H1 (cell line): ENCODE data around the gene PLCB4. TPM values are rescaled to one million over a fixed set of nuclear protein-coding genes. Genes with fewer than 3 reads are reported as not detected.

ENCODE experiments used
- CTCF ChIA-PET: fragments of 300-600 bp; sonication (Branson Sonifier 250); formaldehyde crosslinking; loops from one replicate; lab custom pipeline; 2021; ENCODE audit not compliant: partially characterized antibody; lab: Charles Lee
- POLR2A ChIA-PET: fragments of 300-600 bp; sonication (Branson Sonifier 250); formaldehyde crosslinking; loops from one replicate; lab custom pipeline; 2021; ENCODE audit warnings: inconsistent platforms; ENCODE audit not compliant: partially characterized antibody; lab: Charles Lee
- DNase-seq, 2 experiments: peaks; one replicate each; pipeline versions ENCODE4 v3.0.0 to v3.0.0-alpha.2; 2010 to 2022; ENCODE audit warnings: low spot score in 2 of 2, low read depth in 1 of 2, mixed read lengths in 1 of 2
- FAIRE-seq: peaks from 2 replicates; lab custom pipeline; 2011; peaks lifted over from hg19 to GRCh38; lab: Jason Lieb, UNC
- H2AFZ ChIP-seq: 2 replicates; pipeline ENCODE4 v1.8.1; 2012; ENCODE audit warnings: low read length, inconsistent platforms
- H2AK5ac ChIP-seq: 2 replicates; pipeline ENCODE4 v1.6.1; 2013; ENCODE audit warnings: low read depth, low read length
- H2BK120ac ChIP-seq: replicated peaks from 2 replicates; pipeline ENCODE3; 2013; ENCODE audit warnings: low read depth, low read length, inconsistent platforms
- H2BK12ac ChIP-seq: 2 replicates; pipeline ENCODE4 v1.6.1; 2013; ENCODE audit warnings: low read depth, low read length
- H2BK15ac ChIP-seq: 2 replicates; pipeline ENCODE4 v1.6.1; 2013; ENCODE audit warnings: low read length
- H2BK20ac ChIP-seq: 2 replicates; pipeline ENCODE4 v1.6.1; 2013; ENCODE audit warnings: low read length
- H2BK5ac ChIP-seq: 2 replicates; pipeline ENCODE4 v1.6.1; 2013; ENCODE audit warnings: low read depth, low read length
- H3K14ac ChIP-seq: 2 replicates; pipeline ENCODE4 v1.6.1; 2013; ENCODE audit warnings: inconsistent platforms; ENCODE audit not compliant: insufficient read length
- H3K18ac ChIP-seq: 2 replicates; pipeline ENCODE4 v1.6.1; 2013; ENCODE audit warnings: low read length; ENCODE audit errors: extremely low read depth
- H3K23ac ChIP-seq: 2 replicates; pipeline ENCODE4 v1.6.1; 2013; ENCODE audit warnings: inconsistent platforms; ENCODE audit not compliant: insufficient read length
- H3K23me2 ChIP-seq: 2 replicates; pipeline ENCODE4 v1.6.1; 2013; ENCODE audit warnings: low read depth, low read length
- H3K27ac ChIP-seq: 2 replicates; pipeline ENCODE4 v1.6.1; 2011; ENCODE audit warnings: low read depth, low read length, inconsistent platforms
- H3K27me3 ChIP-seq, 4 experiments: replicated peaks in 1 of 4; 1 replicate in 1 of 4; 2 replicates in 3 of 4; pipeline versions ENCODE4 v1.6.1 to v1.8.1; 2011 to 2013; ENCODE audit warnings: low read length in 3 of 4, mild to moderate bottlenecking in 3 of 4, inconsistent platforms in 2 of 4, mixed read lengths in 2 of 4, moderate library complexity in 1 of 4; ENCODE audit not compliant: control insufficient read depth in 3 of 4, insufficient read depth in 3 of 4; ENCODE audit errors: extremely low read depth in 1 of 4
- H3K36me3 ChIP-seq, 4 experiments: 2 replicates each; pipeline versions ENCODE4 v1.6.1 to v1.8.1; 2011 to 2013; ENCODE audit warnings: mild to moderate bottlenecking in 4 of 4, low read length in 3 of 4, moderate library complexity in 2 of 4, control low read depth in 1 of 4, inconsistent platforms in 1 of 4; ENCODE audit not compliant: insufficient read depth in 4 of 4, control insufficient read depth in 2 of 4
- H3K4ac ChIP-seq: replicated peaks from 2 replicates; pipeline ENCODE3; 2013; ENCODE audit warnings: low read length, low read depth, mixed read lengths, inconsistent platforms; ENCODE audit not compliant: insufficient read length
- H3K4me1 ChIP-seq, 4 experiments: replicated peaks in 1 of 4; 1 replicate in 1 of 4; 2 replicates in 3 of 4; pipeline versions ENCODE4 v1.6.1 to v1.8.1; 2011 to 2013; ENCODE audit warnings: low read length in 3 of 4, inconsistent platforms in 2 of 4, mixed read lengths in 1 of 4; ENCODE audit not compliant: insufficient read depth in 4 of 4, control insufficient read depth in 3 of 4
- H3K4me2 ChIP-seq, 2 experiments: 2 replicates each; pipeline versions ENCODE4 v1.6.1 to v1.8.1; 2011 to 2013; ENCODE audit warnings: low read depth in 2 of 2, low read length in 2 of 2, control low read depth in 1 of 2, inconsistent platforms in 1 of 2, mild to moderate bottlenecking in 1 of 2; ENCODE audit not compliant: insufficient read depth in 1 of 2
- H3K4me3 ChIP-seq, 4 experiments: fragments of 200-600, 300-600 bp in 1 of 4; sonication (generic), shearing (Covaris generic), sonication (Bioruptor Twin) in 1 of 4; 2 replicates each; pipeline versions ENCODE4 v1.5.1 to v1.8.1; 2011 to 2016; ENCODE audit warnings: low read length in 4 of 4, low read depth in 3 of 4, control low read depth in 2 of 4, inconsistent platforms in 2 of 4, mild to moderate bottlenecking in 2 of 4, mixed read lengths in 1 of 4, moderate library complexity in 1 of 4; ENCODE audit not compliant: insufficient read depth in 2 of 4; ENCODE audit errors: extremely low read depth in 1 of 4
- H3K56ac ChIP-seq: replicated peaks from 2 replicates; pipeline ENCODE3; 2013; ENCODE audit warnings: low read depth, mild to moderate bottlenecking, mixed read lengths, low read length, inconsistent platforms; ENCODE audit not compliant: insufficient read length
- H3K79me1 ChIP-seq: 2 replicates; pipeline ENCODE4 v1.6.1; 2013; ENCODE audit warnings: low read depth, low read length, control low read depth
- H3K79me2 ChIP-seq, 2 experiments: 2 replicates each; pipeline versions ENCODE4 v1.6.1 to v1.8.1; 2012 to 2013; ENCODE audit warnings: low read length in 2 of 2, mild to moderate bottlenecking in 2 of 2, inconsistent platforms in 1 of 2; ENCODE audit not compliant: insufficient read depth in 2 of 2, control insufficient read depth in 1 of 2
- H3K9ac ChIP-seq, 4 experiments: replicated peaks in 1 of 4; 1 replicate in 1 of 4; 2 replicates in 3 of 4; pipeline versions ENCODE4 v1.6.1 to v1.8.1; 2011 to 2013; ENCODE audit warnings: low read depth in 3 of 4, low read length in 3 of 4, control low read depth in 2 of 4, mild to moderate bottlenecking in 2 of 4, moderate library complexity in 2 of 4, inconsistent platforms in 1 of 4; ENCODE audit errors: extremely low read depth in 1 of 4
- H3K9me3 ChIP-seq, 2 experiments: 2 replicates each; pipeline versions ENCODE4 v1.6.1 to v1.8.1; 2012 to 2013; ENCODE audit warnings: mild to moderate bottlenecking in 2 of 2, moderate library complexity in 2 of 2, control low read depth in 1 of 2, inconsistent platforms in 1 of 2, low read depth in 1 of 2, low read length in 1 of 2, mixed read lengths in 1 of 2; ENCODE audit not compliant: insufficient read depth in 2 of 2
- H4K20me1 ChIP-seq, 2 experiments: replicated peaks in 1 of 2; 2 replicates each; pipeline versions ENCODE3 to v1.8.1; 2011 to 2013; ENCODE audit warnings: inconsistent platforms in 2 of 2, low read length in 2 of 2, mild to moderate bottlenecking in 1 of 2; ENCODE audit not compliant: insufficient read depth in 2 of 2, control insufficient read depth in 1 of 2
- H4K5ac ChIP-seq: 2 replicates; pipeline ENCODE4 v1.6.1; 2013; ENCODE audit warnings: low read length, low read depth, mixed read lengths, inconsistent platforms; ENCODE audit not compliant: insufficient read length
- H4K8ac ChIP-seq: 2 replicates; pipeline ENCODE4 v1.8.0; 2013; ENCODE audit warnings: mild to moderate bottlenecking, moderate library complexity, low read length, inconsistent platforms; ENCODE audit not compliant: insufficient read depth; ENCODE audit errors: extremely low read depth
- H4K91ac ChIP-seq: replicated peaks from 2 replicates; pipeline ENCODE3; 2013; ENCODE audit warnings: low read length, mixed read lengths, inconsistent platforms; ENCODE audit not compliant: insufficient read length
- CHD2 ChIP-seq: IDR thresholded peaks from 2 replicates; pipeline ENCODE4 v1.6.1; 2012; ENCODE audit warnings: low read length, improper control_type of control experiment
- HDAC2 ChIP-seq, 2 experiments: fragments of 300-600 bp in 1 of 2; sonication (generic) in 1 of 2; IDR thresholded peaks; 2 replicates each; pipeline ENCODE4 v1.6.1; 2011 to 2012; ENCODE audit warnings: low read depth in 2 of 2, low read length in 2 of 2, mild to moderate bottlenecking in 2 of 2, moderate library complexity in 2 of 2, borderline replicate concordance in 1 of 2, inconsistent platforms in 1 of 2
- HDAC6 ChIP-seq: IDR thresholded peaks from one replicate; pipeline ENCODE4 v1.7.1; 2012; ENCODE audit warnings: low read depth, mild to moderate bottlenecking, inconsistent platforms, low read length, moderate library complexity
- JUN ChIP-seq: IDR thresholded peaks from 2 replicates; pipeline ENCODE4 v1.6.1; 2011; ENCODE audit warnings: low read depth, mild to moderate bottlenecking, improper control_type of control experiment, low read length
- KDM1A ChIP-seq: fragments of 200-600, 300-600 bp; sonication (generic); IDR thresholded peaks from 2 replicates; pipeline ENCODE4 v1.7.1; 2016; ENCODE audit warnings: mild to moderate bottlenecking, low read length, borderline replicate concordance
- NRF1 ChIP-seq: IDR thresholded peaks from 2 replicates; pipeline ENCODE4 v1.6.1; 2011; ENCODE audit warnings: mild to moderate bottlenecking, low read depth, low read length, improper control_type of control experiment
- PHF8 ChIP-seq: fragments of 200-600 bp; sonication (generic); conservative IDR thresholded peaks from 2 replicates; pipeline ENCODE4 v1.7.1; 2012; ENCODE audit warnings: low read depth, mild to moderate bottlenecking, inconsistent platforms, low read length, moderate library complexity
- POLR2A ChIP-seq, 2 experiments: IDR thresholded peaks; 1 replicate in 1 of 2; 2 replicates in 1 of 2; pipeline ENCODE4 v1.6.1; 2011; ENCODE audit warnings: low read depth in 2 of 2, low read length in 2 of 2, mild to moderate bottlenecking in 2 of 2; ENCODE audit errors: control extremely low read depth in 1 of 2
- RNF2 ChIP-seq: fragments of 200-900, 300-1000 bp; sonication (generic); IDR thresholded peaks from 2 replicates; pipeline ENCODE4 v1.7.1; 2016; ENCODE audit warnings: borderline replicate concordance, low read depth, mild to moderate bottlenecking, antibody characterized with exemption, low read length; ENCODE audit not compliant: poor library complexity, severe bottlenecking; ENCODE audit errors: missing control alignments
- RXRA ChIP-seq: IDR thresholded peaks from 2 replicates; pipeline ENCODE4 v1.6.1; 2011; ENCODE audit warnings: low read depth, mild to moderate bottlenecking, low read length, moderate library complexity; ENCODE audit not compliant: insufficient read depth
- SP2 ChIP-seq: IDR thresholded peaks from 2 replicates; pipeline ENCODE4 v1.6.1; 2012; ENCODE audit warnings: mild to moderate bottlenecking, low read length, inconsistent platforms
- TAF7 ChIP-seq: optimal IDR thresholded peaks from 2 replicates; pipeline ENCODE3; 2011; ENCODE audit warnings: low read depth, mild to moderate bottlenecking, inconsistent platforms, low read length, moderate library complexity, borderline replicate concordance
- TEAD4 ChIP-seq: IDR thresholded peaks from 2 replicates; pipeline ENCODE4 v1.6.1; 2012; ENCODE audit warnings: low read depth, low read length, inconsistent platforms, mixed read lengths
- WGBS, 2 experiments: shearing (Covaris generic) in 1 of 2; methylation state at CpG; one replicate each; pipeline versions ENCODE4 v1.1.6 to v1.1.7; 2013 to 2015; ENCODE audit warnings: low lambda C conversion rate in 2 of 2, mixed read lengths in 2 of 2, inconsistent platforms in 1 of 2, low coverage in 1 of 2, missing lambda C conversion rate in 1 of 2; ENCODE audit not compliant: insufficient replicate concordance in 2 of 2, insufficient coverage in 1 of 2, insufficient read length in 1 of 2; ENCODE audit errors: extremely low coverage in 1 of 2, missing lambda C conversion rate in 1 of 2; 5-methylcytosine and 5-hydroxymethylcytosine counted together
- polyA plus RNA-seq, 7 experiments: library from polyadenylated mRNA; depleted of rRNA in 3 of 7; stranded (reverse) in 5 of 7; unstranded in 2 of 7; fragments of >200 nt in 5 of 7; fragments of 200-250 nt in 2 of 7; gene quantifications; 1 replicate in 5 of 7; 2 replicates in 1 of 7; 4 replicates in 1 of 7; pipeline versions ENCODE4 v1.2.1 to v1.2.3, GENCODE V29; 2011 to 2013; ENCODE audit warnings: missing spikeins in 2 of 7, mixed read lengths in 2 of 7
- total RNA-seq: library from RNA; stranded (reverse); fragmentation: NEBNext Ultra II Directional; extraction: Animal tissue kit (Norgen Biotek cat#: 25700); gene quantifications from 2 replicates; pipeline ENCODE4 v1.2.1, GENCODE V29; 2021

Gene PLCB4
- total and polyA plus RNA-seq, 2 of the 8 experiments (the other 6 are each of a cell fraction or from before 2014, with no cell fraction given): 3.2 to 14.1 TPM

DNA sequence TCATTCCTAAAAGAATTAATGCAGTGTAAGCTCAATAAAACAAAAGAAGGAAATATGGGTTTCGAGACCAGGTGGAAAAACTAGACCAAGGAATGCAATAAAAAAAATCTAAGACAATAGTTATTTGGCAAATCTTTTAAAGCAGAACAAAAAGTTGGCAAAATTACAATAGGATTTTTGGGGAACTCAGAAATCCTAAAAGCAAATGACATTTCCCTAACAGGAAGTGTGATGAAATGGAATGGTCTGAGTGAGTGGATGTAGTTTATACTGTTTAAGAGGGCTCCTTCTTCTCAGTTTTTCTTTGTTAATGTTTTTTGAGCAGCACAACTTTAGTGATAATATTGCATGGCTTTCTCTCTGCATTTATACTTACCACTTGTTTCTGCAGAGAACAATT is 190.0 kb downstream of the PLCB4 start:
- Histone ChIP-seq H4K20me1 (no peaks in the 10 kb centered on the region), H2BK20ac (no peak overlapping the region), H3K23me2 (no peaks in the 10 kb centered on the region), H3K9ac (no peak overlapping the region), H3K9me3 (no peaks in the 10 kb centered on the region)
- TF ChIP-seq RXRA (no peak), HDAC6 (no peak), TAF7 (no peak), CHD2 (no peak), POLR2A (IDR thresholded peaks at IDR 0.05; ENCODE audit: control extremely low read depth in 1 of 2, low read depth in 2 of 2, low read length in 2 of 2) (no peak), NRF1 (no peak), KDM1A (no peak), PHF8 (no peak), TEAD4 (no peak), JUN (no peak), SP2 (no peak), RNF2 (no peak), HDAC2 (IDR thresholded peaks at IDR 0.05; ENCODE audit: borderline replicate concordance in 1 of 2, low read depth in 2 of 2, low read length in 2 of 2) (no peak)
- TF ChIP-seq, all 59 proteins: peak for 0
- Histone ChIP-seq H2AK5ac (no peak overlapping the region), H2BK5ac (no peak overlapping the region), H3K79me2 (no peaks in the 10 kb centered on the region), H4K91ac (no peak overlapping the region), H3K4me2 (no peak overlapping the region), H3K4ac (no peak overlapping the region), H2BK12ac (no peak overlapping the region), H3K23ac (no peak overlapping the region), H3K14ac (no peak overlapping the region), H4K5ac (no peak overlapping the region), H3K4me1 (peaks cover 0 to 4% (median 0%) of the 10 kb centered on the region in 4 experiments; a peak in 1 of 7 replicates), H3K18ac (no peak overlapping the region), H3K79me1 (no peaks in the 10 kb centered on the region), H3K36me3 (no peaks in the 10 kb centered on the region), H3K27ac (no peak overlapping the region), H2BK120ac (no peak overlapping the region), H2AFZ (no peak overlapping the region), H3K27me3 (no peaks in the 10 kb centered on the region), H4K8ac (no peak overlapping the region), H3K4me3 (no peak overlapping the region), H3K56ac (no peak overlapping the region), H2BK15ac (no peak overlapping the region)
- POLR2A ChIA-PET: no interaction called here
- WGBS, 2 experiments: 88% methylated on average over 1 of the region's 1 CpG; no CpG with 5 or more reads in 1 of the 2 experiments
- FAIRE-seq (no peak), DNase-seq (no peak)
- CTCF ChIA-PET: interaction anchor here (1.6 kb wide), 1 partner anchor 134 kb away, joined by 6 read pairs; no protein-coding TSS in a partner anchor
